ENCODE results near the gene SLC9A8. TPM values are rescaled to one million over a fixed set of nuclear protein-coding genes. Genes with fewer than 3 reads are reported as not detected.

Gene SLC9A8
- total RNA-seq, 1 donor from 2014 or later, result 5.2 TPM

- no peaks in the 10 kb centered on the region for H3K36me3 Mint-ChIP-seq (ENCODE audit: low read depth)
- H3K4me3 Mint-ChIP-seq (ENCODE audit: unreplicated experiment), result no peak overlapping the region
These were observed 17.5 kb upstream of the SLC9A8 start for GRCh38 chr20:49795135-49795424.

GRCh38 chr20:49796600-49797343 lies 15.9 kb upstream of the SLC9A8 start:
- Mint-ChIP-seq H3K36me3 (ENCODE audit: low read depth) (no peaks in the 10 kb centered on the region), H3K27me3 (ENCODE audit: low read depth) (peaks cover 10% of the 10 kb centered on the region), H3K4me3 (ENCODE audit: unreplicated experiment) (no peak overlapping the region), H3K9me3 (ENCODE audit: low read depth) (no peaks in the 10 kb centered on the region), H3K4me1 (ENCODE audit: low read depth) (no peaks in the 10 kb centered on the region), H3K27ac (ENCODE audit: unreplicated experiment) (no peak overlapping the region)
- no peak for TF ChIP-seq CTCF (IDR thresholded peaks at IDR 0.05)
- DNase-seq (ENCODE audit: low spot score), result no peak

More at GRCh38 chr20:49795135-49795424, 17.5 kb upstream of the SLC9A8 start:
- no peak for DNase-seq (ENCODE audit: low spot score)
- peaks cover 5% of the 10 kb centered on the region for H3K4me1 Mint-ChIP-seq (ENCODE audit: low read depth)
- no peaks in the 10 kb centered on the region for H3K9me3 Mint-ChIP-seq (ENCODE audit: low read depth)
- peaks cover 11% of the 10 kb centered on the region for H3K27me3 Mint-ChIP-seq (ENCODE audit: low read depth)
- no peak overlapping the region for H3K27ac Mint-ChIP-seq (ENCODE audit: unreplicated experiment)
- no peak for TF ChIP-seq CTCF (IDR thresholded peaks at IDR 0.05)

GRCh38 chr20:49797344-49797615 lies 15.3 kb upstream of the SLC9A8 start:
- Mint-ChIP-seq H3K4me3 (ENCODE audit: unreplicated experiment) (no peak overlapping the region), H3K27ac (ENCODE audit: unreplicated experiment) (no peak overlapping the region), H3K36me3 (ENCODE audit: low read depth) (no peaks in the 10 kb centered on the region), H3K4me1 (ENCODE audit: low read depth) (no peaks in the 10 kb centered on the region), H3K9me3 (ENCODE audit: low read depth) (no peaks in the 10 kb centered on the region), H3K27me3 (ENCODE audit: low read depth) (peaks cover 8% of the 10 kb centered on the region)
- DNase-seq (ENCODE audit: low spot score), result no peak
- TF ChIP-seq CTCF (IDR thresholded peaks at IDR 0.05), result no peak

GRCh38 chr20:49798718-49799117 lies 13.9 kb upstream of the SLC9A8 start:
- Mint-ChIP-seq H3K4me1 (ENCODE audit: low read depth) (no peaks in the 10 kb centered on the region), H3K27ac (ENCODE audit: unreplicated experiment) (no peak overlapping the region), H3K9me3 (ENCODE audit: low read depth) (peaks cover 3% of the 10 kb centered on the region), H3K27me3 (ENCODE audit: low read depth) (peaks cover 8% of the 10 kb centered on the region), H3K4me3 (ENCODE audit: unreplicated experiment) (no peak overlapping the region), H3K36me3 (ENCODE audit: low read depth) (no peaks in the 10 kb centered on the region)
- DNase-seq (ENCODE audit: low spot score), result no peak
- TF ChIP-seq CTCF (IDR thresholded peaks at IDR 0.05), result no peak

- Mint-ChIP-seq H3K27me3 (ENCODE audit: low read depth) (peaks cover 8% of the 10 kb centered on the region), H3K4me3 (ENCODE audit: unreplicated experiment) (no peak overlapping the region), H3K36me3 (ENCODE audit: low read depth) (no peaks in the 10 kb centered on the region), H3K9me3 (ENCODE audit: low read depth) (peaks cover 3% of the 10 kb centered on the region), H3K4me1 (ENCODE audit: low read depth) (no peaks in the 10 kb centered on the region), H3K27ac (ENCODE audit: unreplicated experiment) (no peak overlapping the region)
- DNase-seq (ENCODE audit: low spot score), result no peak
- no peak for TF ChIP-seq CTCF (IDR thresholded peaks at IDR 0.05)
These were observed 12.9 kb upstream of the SLC9A8 start for GRCh38 chr20:49799698-49800097.
